ENCODE data around the gene FETUB.

FETUB gene

GRCh38 chr3:186598108-186598784, 42.0 kb upstream of the FETUB start:
- no peak for TF ChIP-seq CTCF (IDR thresholded peaks at IDR 0.05)
- no peak for DNase-seq (ENCODE audit: low spot score)
- Histone ChIP-seq H3K4me3 (no peak overlapping the region), H3K27ac (no peak overlapping the region)

DNA sequence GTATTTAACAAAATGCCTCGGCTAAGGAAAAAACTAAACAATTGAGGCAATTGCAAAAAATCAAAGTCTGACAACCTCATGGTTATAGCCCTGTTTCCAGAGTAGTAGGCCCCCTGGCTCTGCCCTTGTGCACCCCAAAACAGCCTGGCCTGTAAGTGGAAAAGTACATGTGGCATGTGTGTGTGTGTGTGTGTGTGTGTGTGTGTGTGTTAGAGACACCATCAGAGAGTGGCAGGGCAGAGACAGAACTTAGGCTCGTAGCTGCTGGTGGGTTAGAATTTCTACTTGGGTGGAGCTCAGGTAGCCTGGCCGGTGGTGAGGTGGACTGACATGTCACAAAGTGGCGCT, 41.4 kb upstream of the FETUB start:
- no peak for DNase-seq (ENCODE audit: low spot score)
- Histone ChIP-seq H3K4me3 (no peak overlapping the region), H3K27ac (no peak overlapping the region)
- no peak for TF ChIP-seq CTCF (IDR thresholded peaks at IDR 0.05)

- no peak overlapping the region for H3K4me3 ChIP-seq
- no peak for DNase-seq (ENCODE audit: low spot score)
- TF ChIP-seq CTCF (IDR thresholded peaks at IDR 0.05) = no peak
- no peak overlapping the region for H3K27ac ChIP-seq
Observed at GRCh38 chr3:186599142-186599784, 40.9 kb upstream of the FETUB start.

DNA sequence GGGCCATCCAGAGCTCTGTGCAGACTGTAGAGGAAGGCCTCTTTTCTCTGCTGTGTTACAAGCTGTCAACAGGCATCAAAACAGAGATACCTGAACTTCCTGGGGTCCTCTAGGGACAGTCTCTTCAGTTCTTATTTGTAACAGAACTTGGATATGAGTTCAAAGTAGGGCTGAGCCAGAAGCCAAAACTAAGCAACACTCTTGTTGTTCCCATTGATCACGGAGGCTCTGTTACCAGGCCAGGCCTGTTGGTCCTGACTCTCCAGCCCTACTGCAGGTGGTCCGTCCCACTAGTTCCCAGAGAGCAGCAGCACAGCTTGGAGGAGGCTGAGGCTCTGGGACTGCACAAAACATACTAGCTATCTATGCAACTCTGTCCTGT, 40.4 kb upstream of the FETUB start:
- Histone ChIP-seq H3K4me3 (no peak overlapping the region), H3K27ac (no peak overlapping the region)
- TF ChIP-seq CTCF (IDR thresholded peaks at IDR 0.05) = no peak
- no peak for DNase-seq (ENCODE audit: low spot score)

- Histone ChIP-seq H3K27ac (no peak overlapping the region), H3K4me3 (no peak overlapping the region)
- no peak for TF ChIP-seq CTCF (IDR thresholded peaks at IDR 0.05)
- DNase-seq (ENCODE audit: low spot score) = no peak
Observed at GRCh38 chr3:186600896-186601295, 39.3 kb upstream of the FETUB start.

- TF ChIP-seq CTCF (IDR thresholded peaks at IDR 0.05) = no peak
- Histone ChIP-seq H3K4me3 (no peak overlapping the region), H3K27ac (no peak overlapping the region)
- DNase-seq (ENCODE audit: low spot score) = no peak
Observed at GRCh38 chr3:186603159-186603558, 37.0 kb upstream of the FETUB start.

- Histone ChIP-seq H3K4me3 (no peak overlapping the region), H3K27ac (no peak overlapping the region)
- DNase-seq (ENCODE audit: low spot score) = no peak
- TF ChIP-seq CTCF (IDR thresholded peaks at IDR 0.05) = no peak
Observed at GRCh38 chr3:186605078-186605477, 35.1 kb upstream of the FETUB start.

Measured in coronary artery (tissue), 2 donors.